Ishikawa (cell line): Measurements from ENCODE around the gene KIF16B.

Source experiments
- CEBPB ChIP-seq: IDR thresholded peaks from 2 replicates; pipeline ENCODE4 v1.6.1; 2012
- CREB1 ChIP-seq: IDR thresholded peaks from 2 replicates; pipeline ENCODE4 v1.6.1; 2012; ENCODE audit warnings: low read depth
- EP300 ChIP-seq: IDR thresholded peaks from 2 replicates; pipeline ENCODE4 v1.6.1; 2012; ENCODE audit warnings: borderline replicate concordance
- FOXM1 ChIP-seq: IDR thresholded peaks from 2 replicates; pipeline ENCODE4 v1.6.1; 2012; ENCODE audit warnings: low read depth, borderline replicate concordance
- NFIC ChIP-seq: IDR thresholded peaks from 2 replicates; pipeline ENCODE4 v1.6.1; 2012
- RAD21 ChIP-seq: IDR thresholded peaks from 2 replicates; pipeline ENCODE4 v1.6.1; 2012; ENCODE audit warnings: low read depth
- REST ChIP-seq: IDR thresholded peaks from 2 replicates; pipeline ENCODE4 v1.6.1; 2012; ENCODE audit warnings: low read depth, mild to moderate bottlenecking
- TAF1 ChIP-seq: IDR thresholded peaks from 2 replicates; pipeline ENCODE4 v1.6.1; 2012; ENCODE audit warnings: low read depth, mild to moderate bottlenecking
- TCF12 ChIP-seq: IDR thresholded peaks from 2 replicates; pipeline ENCODE4 v1.6.1; 2012; ENCODE audit warnings: low read depth
- TEAD4 ChIP-seq: IDR thresholded peaks from 2 replicates; pipeline ENCODE4 v1.6.1; 2012
- USF1 ChIP-seq: IDR thresholded peaks from 2 replicates; pipeline ENCODE4 v1.6.1; 2012
- YY1 ChIP-seq: IDR thresholded peaks from 2 replicates; pipeline ENCODE4 v1.6.1; 2012; ENCODE audit warnings: low read depth
- ZBTB7A ChIP-seq: IDR thresholded peaks from 2 replicates; pipeline ENCODE4 v1.6.1; 2012; ENCODE audit warnings: low read depth
- TF ChIP-seq, protein P1 (sequence below): IDR thresholded peaks from 2 replicates; pipeline ENCODE4 v1.6.1; 2012

KIF16B gene

DNA sequence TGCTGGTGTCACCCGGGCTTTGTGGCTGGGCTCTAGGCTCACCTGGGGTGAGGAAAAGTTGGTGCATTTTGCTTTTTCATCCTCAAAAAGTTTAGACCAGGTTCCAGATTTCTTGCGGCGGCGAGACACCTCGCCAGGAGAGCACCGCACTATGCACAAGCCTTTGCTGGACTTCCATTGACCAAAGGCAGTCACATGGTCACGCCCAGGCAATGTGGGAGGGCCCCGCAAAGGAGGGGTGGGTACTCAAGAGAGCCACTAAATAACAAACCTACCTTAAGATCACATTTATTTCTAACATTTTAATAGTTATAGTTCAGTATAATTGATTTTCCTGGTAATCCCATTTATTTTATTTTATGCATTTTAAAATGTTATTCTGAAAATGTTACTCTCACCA lies 3.0 kb upstream of the KIF16B start:
- TF ChIP-seq CEBPB = no peak
- TF ChIP-seq, protein P1, sequence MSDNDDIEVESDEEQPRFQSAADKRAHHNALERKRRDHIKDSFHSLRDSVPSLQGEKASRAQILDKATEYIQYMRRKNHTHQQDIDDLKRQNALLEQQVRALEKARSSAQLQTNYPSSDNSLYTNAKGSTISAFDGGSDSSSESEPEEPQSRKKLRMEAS = no peak
- no peak for TF ChIP-seq EP300
- no peak for TF ChIP-seq TCF12
- TF ChIP-seq RAD21 = no peak
- TF ChIP-seq CREB1 = no peak

GRCh38 chr20:16575390-16576140 lies 2.3 kb upstream of the KIF16B start:
- no peak for TF ChIP-seq NFIC
- no peak for TF ChIP-seq TAF1
- TF ChIP-seq, protein P1 = no peak
- no peak for TF ChIP-seq YY1
- no peak for TF ChIP-seq ZBTB7A
- TF ChIP-seq FOXM1 = no peak
- TF ChIP-seq CREB1 = no peak
- no peak for TF ChIP-seq REST

DNA sequence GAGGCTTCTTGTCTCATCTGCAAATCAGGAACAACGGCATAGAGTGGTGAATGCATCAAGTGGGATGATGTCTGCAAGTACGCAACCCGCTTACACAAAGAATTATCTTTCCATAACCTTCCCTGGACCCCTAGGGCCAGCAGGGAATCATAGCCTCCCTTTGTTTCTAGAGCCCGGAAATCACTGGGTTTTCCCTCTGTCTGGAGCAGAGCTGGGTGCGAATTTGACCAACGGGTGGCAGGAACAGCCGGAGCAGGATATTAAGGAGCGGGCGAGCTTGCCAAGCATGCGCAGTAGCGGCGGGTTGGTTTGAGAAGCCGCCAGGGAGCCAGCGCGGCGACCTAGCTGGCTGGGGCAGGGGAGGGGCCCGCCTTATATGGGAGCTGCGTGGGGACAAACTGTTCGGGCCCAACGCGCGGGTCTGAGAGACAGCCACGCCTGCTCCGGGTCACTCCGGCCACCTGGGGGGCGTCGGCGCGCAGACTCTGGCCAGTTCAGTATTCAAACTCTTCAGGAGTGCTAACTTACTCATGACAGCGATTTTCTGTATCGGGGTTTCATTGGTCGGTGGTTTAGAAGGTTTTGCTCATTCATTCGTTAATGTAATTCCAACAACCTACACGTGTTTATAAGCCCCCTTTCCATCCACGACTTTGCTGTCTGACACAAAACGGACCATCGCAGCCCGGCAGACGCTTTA lies 1.6 kb upstream of the KIF16B start:
- TF ChIP-seq NFIC = peak; percentile 44; the same call in 1 of the 2 replicates
- TF ChIP-seq CREB1 = no peak
- TF ChIP-seq, protein P1 = peak; percentile 49
- peak; percentile 28; the same call in 1 of the 2 replicates for TF ChIP-seq YY1
- TF ChIP-seq REST = no peak
- peak; percentile 45; the same call in 1 of the 2 replicates for TF ChIP-seq ZBTB7A
- no peak for TF ChIP-seq USF1
- TF ChIP-seq TEAD4 = no peak

GRCh38 chr20:16571333-16571732 lies 1.9 kb downstream of the KIF16B start:
- TF ChIP-seq REST = no peak

DNA sequence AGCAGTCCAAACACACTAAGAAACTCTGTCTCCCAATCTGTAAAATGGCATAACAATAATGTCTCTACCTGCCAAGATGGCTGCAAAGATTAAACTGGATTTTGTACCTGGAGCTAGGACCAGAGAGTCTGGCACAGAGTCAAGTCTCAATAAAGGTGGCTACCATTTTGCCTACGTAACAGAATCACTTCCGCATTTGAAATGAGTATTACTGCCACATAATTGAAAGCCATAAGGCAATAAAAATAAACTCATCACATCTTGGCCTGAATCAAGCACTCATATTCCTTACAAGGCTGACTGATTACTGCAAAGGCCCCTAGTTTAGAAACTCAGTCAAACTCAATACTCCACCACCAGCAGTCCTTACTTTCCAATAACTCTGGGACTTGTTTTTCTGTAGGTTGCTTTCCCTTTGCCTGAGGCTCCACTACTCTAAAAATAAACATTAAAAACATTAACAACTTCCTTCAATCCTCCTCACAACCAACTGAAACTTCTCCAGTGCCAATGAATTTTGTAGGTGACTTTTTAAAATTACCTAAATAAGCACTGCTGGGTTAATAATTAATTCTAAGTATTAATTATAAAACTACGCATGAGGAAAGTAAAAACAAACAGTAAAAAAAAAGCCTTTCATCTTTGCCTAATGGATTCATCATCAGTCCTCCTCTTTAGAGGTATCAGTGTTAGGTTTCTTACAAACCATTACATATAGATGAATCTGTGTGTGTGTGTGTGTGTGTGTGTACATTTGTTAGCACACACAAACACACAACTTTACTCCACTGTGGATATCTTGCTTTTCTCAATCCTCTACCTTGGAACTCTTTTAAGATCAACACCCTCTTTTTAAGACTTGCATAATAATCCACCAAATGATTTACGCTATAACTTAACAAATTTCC lies 3.7 kb downstream of the KIF16B start:
- no peak for TF ChIP-seq TEAD4
- TF ChIP-seq FOXM1 = no peak
- TF ChIP-seq USF1 = no peak
- TF ChIP-seq, protein P1 = no peak
- no peak for TF ChIP-seq ZBTB7A
